D721Med (cell line): ENCODE data around the gene ATP5IF1.

ENCODE experiments used
- DNase-seq: peaks from one replicate; pipeline ENCODE4 v3.0.0; 2011; ENCODE audit warnings: low spot score; ENCODE audit not compliant: insufficient read length
- FAIRE-seq: peaks from 2 replicates; lab custom pipeline; 2011; peaks lifted over from hg19 to GRCh38; lab: Jason Lieb, UNC
- TF ChIP-seq, protein P1 (sequence below): IDR thresholded peaks from 2 replicates; pipeline ENCODE4 v1.5.1; 2012; ENCODE audit warnings: mild to moderate bottlenecking, control low read depth; ENCODE audit not compliant: insufficient read depth; ENCODE audit errors: missing control alignments

ATP5IF1 gene

GRCh38 chr1:28267633-28268032 is 31.7 kb downstream of the ATP5IF1 start:
- FAIRE-seq = no peak
- no peak for DNase-seq
- TF ChIP-seq, protein P1, sequence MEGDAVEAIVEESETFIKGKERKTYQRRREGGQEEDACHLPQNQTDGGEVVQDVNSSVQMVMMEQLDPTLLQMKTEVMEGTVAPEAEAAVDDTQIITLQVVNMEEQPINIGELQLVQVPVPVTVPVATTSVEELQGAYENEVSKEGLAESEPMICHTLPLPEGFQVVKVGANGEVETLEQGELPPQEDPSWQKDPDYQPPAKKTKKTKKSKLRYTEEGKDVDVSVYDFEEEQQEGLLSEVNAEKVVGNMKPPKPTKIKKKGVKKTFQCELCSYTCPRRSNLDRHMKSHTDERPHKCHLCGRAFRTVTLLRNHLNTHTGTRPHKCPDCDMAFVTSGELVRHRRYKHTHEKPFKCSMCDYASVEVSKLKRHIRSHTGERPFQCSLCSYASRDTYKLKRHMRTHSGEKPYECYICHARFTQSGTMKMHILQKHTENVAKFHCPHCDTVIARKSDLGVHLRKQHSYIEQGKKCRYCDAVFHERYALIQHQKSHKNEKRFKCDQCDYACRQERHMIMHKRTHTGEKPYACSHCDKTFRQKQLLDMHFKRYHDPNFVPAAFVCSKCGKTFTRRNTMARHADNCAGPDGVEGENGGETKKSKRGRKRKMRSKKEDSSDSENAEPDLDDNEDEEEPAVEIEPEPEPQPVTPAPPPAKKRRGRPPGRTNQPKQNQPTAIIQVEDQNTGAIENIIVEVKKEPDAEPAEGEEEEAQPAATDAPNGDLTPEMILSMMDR = no peak

GRCh38 chr1:28269529-28269928 is 33.6 kb downstream of the ATP5IF1 start:
- TF ChIP-seq, protein P1 = no peak
- FAIRE-seq = no peak

GRCh38 chr1:28272215-28272852 is 36.4 kb downstream of the ATP5IF1 start:
- TF ChIP-seq, protein P1 = no peak
- FAIRE-seq = no peak
- DNase-seq = no peak

More at GRCh38 chr1:28269529-28269928, 33.6 kb downstream of the ATP5IF1 start:
- no peak for DNase-seq

DNA sequence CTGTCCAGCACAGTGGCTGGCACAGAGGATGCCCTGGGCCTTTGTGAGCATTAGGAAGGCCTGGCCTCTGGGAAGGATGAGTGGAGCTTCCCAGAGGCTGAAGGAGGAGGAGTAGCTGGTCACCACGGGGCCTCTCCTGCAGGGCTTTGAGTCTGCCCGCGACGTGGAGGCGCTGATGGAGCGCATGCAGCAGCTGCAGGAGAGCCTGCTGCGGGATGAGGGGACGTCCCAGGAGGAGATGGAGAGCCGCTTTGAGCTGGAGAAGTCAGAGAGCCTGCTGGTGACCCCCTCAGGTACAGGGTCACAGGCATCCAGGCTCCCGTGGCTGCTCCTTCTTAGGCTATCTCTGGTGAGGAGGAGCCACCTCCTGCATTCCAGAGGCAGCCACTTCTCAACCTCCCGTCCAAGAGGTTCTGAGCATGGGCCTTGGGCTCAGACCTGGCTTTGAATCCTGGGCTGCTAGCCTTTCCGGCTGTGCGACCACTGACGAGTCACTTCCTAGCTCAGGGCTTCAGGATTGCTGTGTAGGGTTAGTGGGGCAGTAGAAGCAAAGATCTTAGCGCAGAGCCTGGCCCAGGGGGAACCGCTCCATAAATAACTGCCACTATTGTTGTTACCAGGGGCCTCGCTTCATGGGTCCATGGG is 37.4 kb downstream of the ATP5IF1 start:
- TF ChIP-seq, protein P1 = no peak
- DNase-seq (no peak), FAIRE-seq (no peak)

- TF ChIP-seq, protein P1 = no peak
- DNase-seq = no peak
- no peak for FAIRE-seq
Measured at GRCh38 chr1:28278763-28279162, 42.8 kb downstream of the ATP5IF1 start.

GRCh38 chr1:28279721-28280120 is 43.8 kb downstream of the ATP5IF1 start:
- DNase-seq (no peak), FAIRE-seq (no peak)
- TF ChIP-seq, protein P1 = no peak

GRCh38 chr1:28280501-28280900 is 44.6 kb downstream of the ATP5IF1 start:
- FAIRE-seq = no peak
- TF ChIP-seq, protein P1 = no peak
- no peak for DNase-seq
